Heart left ventricle (tissue), 13 donors: ENCODE data around the gene SYN1.

Source experiments
- CTCF ChIP-seq, 12 donors: fragments of 200-600 bp; sonication (generic) in 4 of 12; IDR thresholded peaks; one replicate each; pipeline versions ENCODE4 v1.5.0 to v1.8.0; 2018 to 2022; ENCODE audit warnings: antibody characterized with exemption in 12 of 12, mild to moderate bottlenecking in 5 of 12
- POLR2A ChIP-seq, 2 donors: fragments of 450-650 bp; IDR thresholded peaks; one replicate each; pipeline ENCODE4 v1.6.1; 2017; ENCODE audit warnings: antibody characterized with exemption in 2 of 2, mild to moderate bottlenecking in 2 of 2, moderate library complexity in 2 of 2
- donor health status: ischemic (EF 13 %, LVEDD 7.1; RV severe dilation, severe dysfunction).
- donor health status: DM: no; HTN: yes; CAD: no.
- donor health status: DM: no; HTN: no; CAD: no.
- donor health status: ischemic (EF 25% LVEDD 6.9; RV normal size, moderate dysfunction).
- donor health status: ischemic (EF 25% LVEDD 5.7; RV mildly dilated, moderate dysfunction).
- donor health status: ischemic (EF 35%, LVEDD 5.7; RV mildly dilated, moderate dysfunction).
- donor health status: nonischemic (EF 11% LVEDD 7.7; RV severe dilation, severe dysfunction).
- donor health status: DM: yes; HTN: yes; CAD: no.
- donor health status: PGD.
- donor health status: ischemic (EF 29% LVEDD 5.4; RV normal size, mild dysfunction).
- donor health status: nonischemic (EF 23%, LVEDD 6.1; RV moderate dilation, normal function).

GRCh38 chrX:47574076-47574546 is 45.5 kb downstream of the SYN1 start:
- TF ChIP-seq POLR2A (IDR thresholded peaks at IDR 0.05): no peak
- TF ChIP-seq CTCF (IDR thresholded peaks at IDR 0.05): no peak
